Trophoblast cell (in vitro differentiated cells and primary cell): Measurements from ENCODE around the gene FAM107B.
"Not testable (repeated sequence)": the region's sequence is repeated elsewhere in the genome, so short reads cannot be mapped to it uniquely, and the experiment has no call there.

Experiments
- DNase-seq, 2 donors: peaks; one replicate each; pipeline ENCODE4 v3.0.0-alpha.2; 2016
- H2AFZ ChIP-seq: 2 replicates; pipeline ENCODE4 v1.6.1; 2013; ENCODE audit warnings: low read length, moderate library complexity, mild to moderate bottlenecking; ENCODE audit not compliant: insufficient read depth, poor library complexity
- H2AK5ac ChIP-seq: 2 replicates; pipeline ENCODE4 v1.6.1; 2013; ENCODE audit warnings: mild to moderate bottlenecking, low read length
- H2BK120ac ChIP-seq: 2 replicates; pipeline ENCODE4 v1.6.1; 2013; ENCODE audit warnings: low read length, mild to moderate bottlenecking, moderate library complexity; ENCODE audit not compliant: insufficient read depth, poor library complexity
- H2BK12ac ChIP-seq: 2 replicates; pipeline ENCODE4 v1.6.1; 2013; ENCODE audit warnings: mild to moderate bottlenecking, low read length, moderate library complexity
- H2BK5ac ChIP-seq: 2 replicates; pipeline ENCODE4 v1.6.1; 2013; ENCODE audit warnings: low read length, low read depth, moderate library complexity, mild to moderate bottlenecking; ENCODE audit not compliant: poor library complexity
- H3K14ac ChIP-seq: 2 replicates; pipeline ENCODE4 v1.6.1; 2013; ENCODE audit warnings: mild to moderate bottlenecking, low read length
- H3K18ac ChIP-seq: 2 replicates; pipeline ENCODE4 v1.6.1; 2013; ENCODE audit warnings: mild to moderate bottlenecking, low read length
- H3K23ac ChIP-seq: 2 replicates; pipeline ENCODE4 v1.6.1; 2013; ENCODE audit warnings: low read length
- H3K27ac ChIP-seq: 2 replicates; pipeline ENCODE4 v1.5.1; 2013; ENCODE audit warnings: low read depth, mild to moderate bottlenecking, inconsistent platforms, low read length, moderate library complexity
- H3K27me3 ChIP-seq: 2 replicates; pipeline ENCODE4 v1.6.1; 2013; ENCODE audit warnings: inconsistent platforms, mild to moderate bottlenecking, low read length, moderate library complexity; ENCODE audit not compliant: insufficient read depth
- H3K36me3 ChIP-seq, 2 experiments: 1 replicate in 1 of 2; 2 replicates in 1 of 2; pipeline ENCODE4 v1.6.1; 2013; ENCODE audit warnings: low read length in 2 of 2, mild to moderate bottlenecking in 2 of 2, moderate library complexity in 1 of 2; ENCODE audit not compliant: insufficient read depth in 2 of 2, control insufficient read depth in 1 of 2
- H3K4ac ChIP-seq: 2 replicates; pipeline ENCODE4 v1.6.1; 2013; ENCODE audit warnings: low read depth, mild to moderate bottlenecking, low read length, moderate library complexity
- H3K4me1 ChIP-seq, 2 experiments: 1 replicate in 1 of 2; 2 replicates in 1 of 2; pipeline ENCODE4 v1.6.1; 2013; ENCODE audit warnings: low read length in 2 of 2, mild to moderate bottlenecking in 2 of 2, moderate library complexity in 1 of 2; ENCODE audit not compliant: insufficient read depth in 2 of 2, control insufficient read depth in 1 of 2
- H3K4me2 ChIP-seq: 2 replicates; pipeline ENCODE4 v1.6.1; 2013; ENCODE audit warnings: inconsistent platforms, mild to moderate bottlenecking, low read length, moderate library complexity
- H3K4me3 ChIP-seq: 2 replicates; pipeline ENCODE4 v1.5.1; 2013; ENCODE audit warnings: mild to moderate bottlenecking, low read depth, low read length, inconsistent platforms
- H3K79me1 ChIP-seq: one replicate; pipeline ENCODE4 v1.6.1; 2013; ENCODE audit warnings: low read length
- H3K79me2 ChIP-seq: 2 replicates; pipeline ENCODE4 v1.6.1; 2013; ENCODE audit warnings: low read length, mild to moderate bottlenecking; ENCODE audit not compliant: control insufficient read depth, insufficient read depth, poor library complexity
- H3K9ac ChIP-seq: 2 replicates; pipeline ENCODE4 v1.6.1; 2013; ENCODE audit warnings: mild to moderate bottlenecking, low read length
- H3K9me3 ChIP-seq: 2 replicates; pipeline ENCODE4 v1.6.1; 2013; ENCODE audit warnings: low read depth, mild to moderate bottlenecking, control low read depth, inconsistent platforms, low read length; ENCODE audit not compliant: insufficient read depth
- H4K12ac ChIP-seq: 2 replicates; pipeline ENCODE4 v1.6.1; 2013; ENCODE audit warnings: low read depth, mild to moderate bottlenecking, low read length, moderate library complexity
- H4K8ac ChIP-seq: 2 replicates; pipeline ENCODE4 v1.6.1; 2013; ENCODE audit warnings: low read depth, mild to moderate bottlenecking, low read length, moderate library complexity
- H4K91ac ChIP-seq: one replicate; pipeline ENCODE4 v1.6.1; 2013; ENCODE audit warnings: low read depth, mild to moderate bottlenecking, low read length, moderate library complexity
- WGBS: extraction: QIAGEN DNeasy Blood & Tissue Kit; methylation state at CpG from one replicate; pipeline ENCODE4 v1.1.7; 2013; ENCODE audit warnings: missing lambda C conversion rate; ENCODE audit not compliant: insufficient read length, insufficient coverage; ENCODE audit errors: extremely low coverage; 5-methylcytosine and 5-hydroxymethylcytosine counted together

Gene FAM107B

DNA sequence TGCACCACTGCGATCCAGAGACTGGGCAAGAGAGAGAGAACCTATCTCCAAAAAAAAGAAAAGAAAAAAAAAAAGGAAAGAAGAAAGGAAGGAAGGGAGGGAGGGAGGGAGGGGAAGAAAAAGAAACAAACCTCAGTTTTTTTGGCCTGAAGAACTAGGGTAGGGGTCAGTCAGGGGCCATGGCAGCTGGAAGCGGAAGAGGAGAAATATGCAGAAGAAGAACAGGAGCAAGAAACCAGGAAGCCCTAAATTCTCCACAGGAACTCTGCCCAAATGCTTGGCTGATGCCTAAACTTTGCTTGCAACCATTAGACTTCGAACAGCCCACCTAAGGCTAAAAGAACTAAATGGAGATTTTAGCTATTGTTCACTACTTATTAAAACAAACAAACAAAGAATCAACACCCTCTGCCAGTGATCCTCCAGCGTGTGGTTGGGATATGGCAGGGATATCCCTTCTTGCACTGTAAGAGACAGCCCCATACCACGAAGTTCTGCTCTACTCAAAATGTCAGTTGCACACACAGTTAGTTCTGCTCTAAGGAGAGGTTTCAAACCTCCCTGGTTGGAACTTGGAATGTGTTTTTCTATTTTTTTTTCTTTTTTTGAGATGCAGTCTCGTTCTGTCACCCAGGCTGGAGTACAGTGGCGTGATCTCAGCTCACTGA, 139.5 kb downstream of the FAM107B start:
- no peak overlapping the region for H3K23ac ChIP-seq
- no peak overlapping the region for H4K91ac ChIP-seq
- peak in 1 of 2 donors; percentile 24 for DNase-seq
- H4K12ac ChIP-seq: no peak overlapping the region
- H3K4ac ChIP-seq: no peak overlapping the region
- no peak overlapping the region for H4K8ac ChIP-seq
- H3K36me3 ChIP-seq: no peaks in the 10 kb centered on the region
- H3K9ac ChIP-seq: no peak overlapping the region
- H2BK5ac ChIP-seq: no peak overlapping the region
- no peak overlapping the region for H2AK5ac ChIP-seq
- no peak overlapping the region for H3K4me3 ChIP-seq
- no peak overlapping the region for H3K4me2 ChIP-seq
- H3K79me1 ChIP-seq: no peaks in the 10 kb centered on the region
- H2AFZ ChIP-seq: no peak overlapping the region
- no peak overlapping the region for H3K18ac ChIP-seq
- H3K4me1 ChIP-seq: peaks cover 0 to 4% of the 10 kb centered on the region in 2 experiments
- no peak overlapping the region for H3K27ac ChIP-seq
- no peak overlapping the region for H2BK120ac ChIP-seq
- no peak overlapping the region for H2BK12ac ChIP-seq
- H3K79me2 ChIP-seq: no peaks in the 10 kb centered on the region
- WGBS: no CpG with 5 or more reads among the region's 7 CpGs
- H3K14ac ChIP-seq: no peak overlapping the region
- H3K27me3 ChIP-seq: no peaks in the 10 kb centered on the region
- H3K9me3 ChIP-seq: no peaks in the 10 kb centered on the region

DNA sequence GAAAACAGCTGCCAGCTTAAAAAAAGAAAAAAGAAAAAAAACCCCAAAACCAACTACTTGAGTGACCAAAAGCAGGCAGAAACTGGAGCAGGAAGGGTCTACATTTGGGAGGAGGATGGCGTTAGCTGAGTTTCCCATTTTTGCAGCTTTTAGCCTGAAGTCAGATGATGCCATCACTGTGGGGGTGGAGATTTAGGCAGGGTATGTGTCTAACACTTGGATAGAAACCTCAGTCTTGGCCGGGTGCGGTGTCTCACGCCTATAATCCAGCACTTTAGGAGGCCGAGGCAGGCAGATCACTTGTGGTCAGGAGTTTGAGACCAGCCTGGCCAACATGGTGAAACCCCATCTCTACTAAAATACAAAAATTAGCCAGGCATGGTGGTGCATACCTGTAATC, 140.1 kb downstream of the FAM107B start:
- H3K36me3 ChIP-seq, H2BK120ac ChIP-seq, H3K14ac ChIP-seq, H3K9ac ChIP-seq, H3K4me1 ChIP-seq, H2AFZ ChIP-seq, H2BK5ac ChIP-seq, H3K27ac ChIP-seq, H3K18ac ChIP-seq, H3K27me3 ChIP-seq, H3K23ac ChIP-seq, H4K12ac ChIP-seq, H3K9me3 ChIP-seq, H3K4me2 ChIP-seq, H2AK5ac ChIP-seq, H3K4me3 ChIP-seq, H4K91ac ChIP-seq, H4K8ac ChIP-seq, H2BK12ac ChIP-seq, H3K79me2 ChIP-seq, H3K79me1 ChIP-seq, H3K4ac ChIP-seq: not testable (repeated sequence)
- WGBS: no CpG with 5 or more reads among the region's 5 CpGs
- DNase-seq: peak in 1 of 2 donors; percentile 37

GRCh38 chr10:14625765-14626525, 148.8 kb downstream of the FAM107B start:
- no peak overlapping the region for H3K4me3 ChIP-seq
- H3K14ac ChIP-seq: no peak overlapping the region
- no peak overlapping the region for H2BK5ac ChIP-seq
- no peak overlapping the region for H2AK5ac ChIP-seq
- H2BK120ac ChIP-seq: no peak overlapping the region
- H3K23ac ChIP-seq: no peak overlapping the region
- no peaks in the 10 kb centered on the region for H3K79me2 ChIP-seq
- H3K4ac ChIP-seq: no peak overlapping the region
- no CpG with 5 or more reads among the region's 10 CpGs for WGBS
- H4K8ac ChIP-seq: no peak overlapping the region
- H2AFZ ChIP-seq: no peak overlapping the region
- no peaks in the 10 kb centered on the region for H3K9me3 ChIP-seq
- H3K27me3 ChIP-seq: no peaks in the 10 kb centered on the region
- H4K12ac ChIP-seq: no peak overlapping the region
- H3K4me1 ChIP-seq: no peaks in the 10 kb centered on the region
- H3K36me3 ChIP-seq: no peaks in the 10 kb centered on the region
- H3K79me1 ChIP-seq: no peaks in the 10 kb centered on the region
- DNase-seq: peak in 1 of 2 donors; percentile 35
- no peak overlapping the region for H3K18ac ChIP-seq
- H4K91ac ChIP-seq: no peak overlapping the region
- no peak overlapping the region for H3K4me2 ChIP-seq
- peak overlapping the region; percentile 5 for H2BK12ac ChIP-seq
- no peak overlapping the region for H3K9ac ChIP-seq
- no peak overlapping the region for H3K27ac ChIP-seq

- H3K27ac ChIP-seq: peak overlapping the region; percentile 6
Measured at GRCh38 chr10:14625192-14625631, 149.5 kb downstream of the FAM107B start.

More at GRCh38 chr10:14625192-14625631, 149.5 kb downstream of the FAM107B start:
- no peak for DNase-seq
- H3K23ac ChIP-seq: no peak overlapping the region
- H3K9me3 ChIP-seq: no peaks in the 10 kb centered on the region
- H2BK120ac ChIP-seq: no peak overlapping the region
- no peak overlapping the region for H2AFZ ChIP-seq
- no CpG with 5 or more reads among the region's 7 CpGs for WGBS
- no peak overlapping the region for H4K91ac ChIP-seq
- no peak overlapping the region for H2AK5ac ChIP-seq
- H3K9ac ChIP-seq: no peak overlapping the region
- no peak overlapping the region for H3K18ac ChIP-seq
- no peaks in the 10 kb centered on the region for H3K79me2 ChIP-seq
- H3K14ac ChIP-seq: no peak overlapping the region
- no peak overlapping the region for H3K4me2 ChIP-seq
- H3K4me1 ChIP-seq: no peaks in the 10 kb centered on the region
- H3K79me1 ChIP-seq: no peaks in the 10 kb centered on the region
- H3K36me3 ChIP-seq: no peaks in the 10 kb centered on the region
- no peak overlapping the region for H2BK5ac ChIP-seq
- H3K4me3 ChIP-seq: no peak overlapping the region
- no peak overlapping the region for H4K8ac ChIP-seq
- no peak overlapping the region for H4K12ac ChIP-seq
- H2BK12ac ChIP-seq: no peak overlapping the region
- H3K4ac ChIP-seq: no peak overlapping the region
- no peaks in the 10 kb centered on the region for H3K27me3 ChIP-seq
